Keratinocyte (primary cell): ENCODE data around the gene SERTAD1.

Experiments used
- EZH2 ChIP-seq: IDR thresholded peaks from one replicate; pipeline ENCODE4 v1.6.1; 2012; ENCODE audit warnings: inconsistent platforms, mild to moderate bottlenecking, low read length, moderate library complexity
- TF ChIP-seq, protein P1 (sequence below), 3 experiments: IDR thresholded peaks in 1 of 3; conservative IDR thresholded peaks in 1 of 3; optimal IDR thresholded peaks in 1 of 3; 2 replicates in 2 of 3; 3 replicates in 1 of 3; pipeline versions ENCODE3 to v1.5.1; 2011; ENCODE audit warnings: low read length in 3 of 3, mild to moderate bottlenecking in 3 of 3, moderate library complexity in 2 of 3, control low read depth in 1 of 3, inconsistent platforms in 1 of 3; ENCODE audit not compliant: insufficient read depth in 2 of 3; ENCODE audit errors: extremely low read depth in 1 of 3

DNA sequence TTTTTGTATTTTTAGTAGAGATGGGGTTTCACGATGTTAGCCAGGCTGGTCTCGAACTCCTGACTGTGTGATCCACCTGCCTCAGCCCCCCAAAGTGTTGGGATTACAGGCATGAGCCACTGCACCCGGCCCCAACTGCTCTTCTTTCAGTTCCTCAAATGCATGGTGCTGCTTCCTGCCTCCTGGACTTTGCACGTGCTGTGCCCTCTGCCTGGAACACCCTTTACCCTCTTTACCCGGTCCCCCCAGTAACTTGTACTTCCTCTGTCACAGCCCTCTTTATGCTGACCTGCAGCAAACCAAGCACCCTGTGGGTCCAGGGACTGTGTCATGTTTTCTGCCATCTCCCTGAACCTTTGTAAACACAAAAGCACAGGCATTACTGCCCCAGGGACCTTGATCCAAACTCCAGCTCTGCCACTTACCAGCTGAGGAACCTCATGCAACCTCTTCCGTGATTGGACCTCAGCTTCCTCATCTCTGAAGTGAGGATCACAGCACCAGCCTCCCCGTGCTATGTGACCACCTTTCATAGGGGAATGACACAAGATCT lies 36.0 kb upstream of the SERTAD1 start:
- TF ChIP-seq, protein P1, sequence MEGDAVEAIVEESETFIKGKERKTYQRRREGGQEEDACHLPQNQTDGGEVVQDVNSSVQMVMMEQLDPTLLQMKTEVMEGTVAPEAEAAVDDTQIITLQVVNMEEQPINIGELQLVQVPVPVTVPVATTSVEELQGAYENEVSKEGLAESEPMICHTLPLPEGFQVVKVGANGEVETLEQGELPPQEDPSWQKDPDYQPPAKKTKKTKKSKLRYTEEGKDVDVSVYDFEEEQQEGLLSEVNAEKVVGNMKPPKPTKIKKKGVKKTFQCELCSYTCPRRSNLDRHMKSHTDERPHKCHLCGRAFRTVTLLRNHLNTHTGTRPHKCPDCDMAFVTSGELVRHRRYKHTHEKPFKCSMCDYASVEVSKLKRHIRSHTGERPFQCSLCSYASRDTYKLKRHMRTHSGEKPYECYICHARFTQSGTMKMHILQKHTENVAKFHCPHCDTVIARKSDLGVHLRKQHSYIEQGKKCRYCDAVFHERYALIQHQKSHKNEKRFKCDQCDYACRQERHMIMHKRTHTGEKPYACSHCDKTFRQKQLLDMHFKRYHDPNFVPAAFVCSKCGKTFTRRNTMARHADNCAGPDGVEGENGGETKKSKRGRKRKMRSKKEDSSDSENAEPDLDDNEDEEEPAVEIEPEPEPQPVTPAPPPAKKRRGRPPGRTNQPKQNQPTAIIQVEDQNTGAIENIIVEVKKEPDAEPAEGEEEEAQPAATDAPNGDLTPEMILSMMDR (optimal IDR thresholded peaks at IDR 0.05 in 1 of 3, IDR thresholded peaks at IDR 0.05 in 1 of 3, conservative IDR thresholded peaks at IDR 0.05 in 1 of 3; ENCODE audit: extremely low read depth in 1 of 3, insufficient read depth in 2 of 3, low read length in 3 of 3) = no peak
- TF ChIP-seq EZH2 = no peak
